Measurements from ENCODE around the gene HTR3B.

- no peak for TF ChIP-seq POLR2A (IDR thresholded peaks at IDR 0.05; ENCODE audit: low read length)
- no peak for TF ChIP-seq GATA1 (IDR thresholded peaks at IDR 0.05; ENCODE audit: low read depth, low read length)
Measured at GRCh38 chr11:113991170-113991569, 86.6 kb downstream of the HTR3B start.

All from erythroblast (primary cell).